ENCODE measurements around the gene IGHMBP2.

DNA sequence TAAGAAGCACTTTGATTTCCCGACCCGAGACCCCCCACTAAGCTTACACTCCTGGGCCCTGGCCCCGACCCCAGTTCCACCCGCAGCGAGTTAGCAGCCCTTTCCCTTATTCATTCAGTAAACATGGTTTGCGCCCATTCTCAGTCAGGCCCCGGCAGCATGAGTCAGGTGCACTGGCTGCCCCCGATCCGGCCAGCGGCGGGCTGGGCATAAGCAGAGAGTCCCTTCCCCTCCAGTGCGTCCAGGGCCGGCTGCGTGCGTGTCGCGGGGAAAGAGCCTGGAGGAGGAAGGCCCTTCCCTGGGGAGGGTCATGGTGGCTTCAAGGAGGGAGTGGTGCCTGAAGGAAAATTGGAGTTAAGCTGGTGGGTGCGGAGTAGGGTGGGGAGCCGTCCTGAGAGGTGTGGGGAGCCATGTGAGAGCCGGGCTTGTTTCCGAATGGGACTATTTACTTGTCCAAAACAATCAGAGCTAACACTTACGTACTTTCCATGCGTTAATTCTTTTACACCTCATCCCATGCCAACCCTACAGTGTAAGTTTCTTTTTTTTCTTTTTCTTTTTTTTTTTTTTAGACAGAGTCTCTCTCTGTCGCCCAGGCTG, 657 bp downstream of the IGHMBP2 start:
- TF ChIP-seq, protein P1, sequence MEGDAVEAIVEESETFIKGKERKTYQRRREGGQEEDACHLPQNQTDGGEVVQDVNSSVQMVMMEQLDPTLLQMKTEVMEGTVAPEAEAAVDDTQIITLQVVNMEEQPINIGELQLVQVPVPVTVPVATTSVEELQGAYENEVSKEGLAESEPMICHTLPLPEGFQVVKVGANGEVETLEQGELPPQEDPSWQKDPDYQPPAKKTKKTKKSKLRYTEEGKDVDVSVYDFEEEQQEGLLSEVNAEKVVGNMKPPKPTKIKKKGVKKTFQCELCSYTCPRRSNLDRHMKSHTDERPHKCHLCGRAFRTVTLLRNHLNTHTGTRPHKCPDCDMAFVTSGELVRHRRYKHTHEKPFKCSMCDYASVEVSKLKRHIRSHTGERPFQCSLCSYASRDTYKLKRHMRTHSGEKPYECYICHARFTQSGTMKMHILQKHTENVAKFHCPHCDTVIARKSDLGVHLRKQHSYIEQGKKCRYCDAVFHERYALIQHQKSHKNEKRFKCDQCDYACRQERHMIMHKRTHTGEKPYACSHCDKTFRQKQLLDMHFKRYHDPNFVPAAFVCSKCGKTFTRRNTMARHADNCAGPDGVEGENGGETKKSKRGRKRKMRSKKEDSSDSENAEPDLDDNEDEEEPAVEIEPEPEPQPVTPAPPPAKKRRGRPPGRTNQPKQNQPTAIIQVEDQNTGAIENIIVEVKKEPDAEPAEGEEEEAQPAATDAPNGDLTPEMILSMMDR (conservative IDR thresholded peaks at IDR 0.05): no peak
- no peak for TF ChIP-seq EZH2 (IDR thresholded peaks at IDR 0.05; ENCODE audit: low read depth)
